ENCODE data around the gene MAJIN.

GRCh38 chr11:64954201-64954600, 17.7 kb downstream of the MAJIN start:
- TF ChIP-seq IRF1 (CRISPR knock-in tag; IDR thresholded peaks at IDR 0.05; ENCODE audit: borderline replicate concordance), result no peak
- no peak for TF ChIP-seq YY1 (IDR thresholded peaks at IDR 0.05; ENCODE audit: borderline replicate concordance in 1 of 3, control insufficient read depth in 1 of 3, extremely low read depth in 1 of 3, insufficient read depth in 3 of 3, insufficient read length in 1 of 3, insufficient replicate concordance in 2 of 3, low read depth in 1 of 3, low read length in 2 of 3)
- no peak for TF ChIP-seq FOXJ3 (CRISPR knock-in tag; IDR thresholded peaks at IDR 0.05)
- TF ChIP-seq CTCF (IDR thresholded peaks at IDR 0.05 in 2 of 3, conservative IDR thresholded peaks at IDR 0.05 in 1 of 3; ENCODE audit: insufficient read depth in 2 of 3, low read depth in 1 of 3, low read length in 3 of 3), result no peak
- TF ChIP-seq ZFP1 (CRISPR knock-in tag; IDR thresholded peaks at IDR 0.05), result no peak
- no peak for TF ChIP-seq POLR2A (conservative IDR thresholded peaks at IDR 0.05)

All from K562 (cell line).